SU-DHL-6 (cell line): Measurements from ENCODE around the gene ASAP2.

Source experiments
- CTCF ChIP-seq: fragments of 200-600 bp; sonication (generic); IDR thresholded peaks from one replicate; pipeline ENCODE4 v1.5.1; 2017; ENCODE audit warnings: antibody characterized with exemption, mild to moderate bottlenecking, low read length, moderate library complexity; ENCODE audit not compliant: insufficient read depth, poor library complexity, severe bottlenecking
- EZH2phosphoT487 ChIP-seq: fragments of 200-600 bp; sonication (generic), shearing (Covaris generic); conservative IDR thresholded peaks from 2 replicates; pipeline ENCODE4 v1.6.1; 2018; ENCODE audit warnings: mild to moderate bottlenecking, antibody characterized with exemption, low read length, moderate library complexity, mixed read lengths

GRCh38 chr2:9390991-9391390 lies 184.4 kb downstream of the ASAP2 start:
- no peak for TF ChIP-seq CTCF
- no peak for TF ChIP-seq EZH2phosphoT487
